Right ventricle myocardium inferior (tissue), 1 donor: ENCODE data around the gene PCYOX1L. TPM values are rescaled to one million over a fixed set of nuclear protein-coding genes. Genes with fewer than 3 reads are reported as not detected.
A peak's percentile ranks its signal among the peaks of the same experiment; 100 is the strongest.

Source experiments
- ATAC-seq: fragments of 200-7000 bp; cut with Tn5 transposase; one replicate; pipeline ENCODE4 v1.9.1; 2020; ENCODE audit warnings: mild to moderate bottlenecking, moderate library complexity
- DNase-seq: peaks from one replicate; pipeline ENCODE4 v3.0.0; 2021; ENCODE audit errors: missing footprints
- intact Hi-C: fragments of 100-400 bp; cut with DNase I; formaldehyde crosslinking; loops from one replicate; pipeline ENCODE4 v1.11.0; 2022
- total RNA-seq: library from RNA; stranded (reverse); fragmentation: NEBNext Ultra II Directional; extraction: Animal tissue kit (Norgen Biotek cat#: 25700); gene quantifications from one replicate; pipeline ENCODE4 v1.2.1, GENCODE V29; 2021
- donor health status: DM: no; HTN: yes; CAD: no; lungs with severe emphysema.

The PCYOX1L gene
- total RNA-seq, 1 donor from 2014 or later: 2.7 TPM

DNA sequence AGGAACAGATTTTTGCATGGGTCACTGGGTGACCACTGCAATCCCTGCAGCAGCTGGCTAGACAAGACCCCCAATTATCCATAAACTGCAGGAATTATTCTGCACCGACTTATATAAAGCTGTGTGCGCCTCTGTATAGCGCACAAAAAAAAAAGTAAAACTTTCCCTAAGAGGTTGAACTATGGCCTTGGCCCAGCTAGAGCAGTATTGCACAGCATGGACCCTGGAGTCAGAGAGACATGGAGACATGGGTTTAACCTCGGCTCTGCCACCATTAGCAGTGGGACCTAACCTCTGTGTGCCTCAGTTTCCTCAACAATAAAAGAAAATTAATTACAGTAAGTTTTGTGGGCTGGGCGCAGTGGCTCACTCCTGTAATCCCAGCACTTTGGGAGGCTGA lies 29.7 kb upstream of the PCYOX1L start:
- DNase-seq (no peak), ATAC-seq (no peak)
- intact Hi-C loops: no loop called here

DNA sequence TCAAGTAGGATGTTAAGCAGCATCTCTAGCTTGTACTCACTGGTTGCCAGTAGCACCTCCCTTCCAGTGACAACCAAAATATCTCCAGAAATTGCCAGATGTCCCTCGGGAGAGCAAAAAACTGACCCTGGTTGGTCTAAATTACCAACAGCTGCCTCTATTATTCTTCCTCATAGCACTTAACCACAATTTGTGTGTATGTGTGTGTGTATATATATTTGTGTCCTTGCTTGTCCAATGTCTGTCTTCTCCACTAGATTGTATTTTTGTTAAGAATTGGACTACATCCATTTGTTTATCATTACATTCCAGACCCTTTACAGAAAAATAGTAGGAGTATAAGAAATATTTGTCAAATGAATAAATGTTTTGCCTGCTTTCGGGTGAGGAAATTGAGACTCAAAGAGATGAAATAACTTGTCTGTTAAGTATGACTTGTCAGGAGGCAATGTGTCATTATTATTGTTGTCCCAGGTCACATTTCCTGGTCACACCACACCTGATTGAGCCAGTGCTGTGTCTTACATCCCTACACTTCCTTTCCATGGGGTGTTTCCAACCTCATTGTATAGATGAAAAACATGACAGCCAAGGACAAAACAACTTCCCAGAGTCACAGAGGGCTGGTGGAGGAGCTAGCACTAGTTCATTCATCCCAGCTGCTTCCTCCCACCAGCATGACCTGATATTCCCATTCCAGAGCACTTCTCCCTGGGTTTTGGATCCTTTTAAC lies 24.0 kb upstream of the PCYOX1L start:
- ATAC-seq: no peak
- intact Hi-C loops: no loop called here
- DNase-seq: no peak

DNA sequence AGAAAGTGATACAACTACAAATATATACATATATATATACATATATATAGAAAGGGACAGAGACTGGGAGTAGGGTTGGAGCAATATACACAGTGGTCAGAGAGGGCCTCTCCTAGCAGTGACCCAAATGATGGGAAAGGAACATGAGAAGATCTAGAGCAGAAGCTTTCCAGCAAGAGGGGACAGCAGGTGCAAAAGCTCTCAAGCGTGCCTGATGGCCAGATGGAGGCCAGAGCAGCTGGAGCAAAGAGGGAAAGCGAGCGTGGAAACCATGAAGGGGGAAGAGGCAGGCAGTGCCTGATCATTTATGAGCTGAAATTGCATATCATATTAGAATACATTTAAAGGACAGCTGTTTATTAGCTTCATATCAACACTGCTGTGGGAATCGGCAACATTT lies 20.1 kb upstream of the PCYOX1L start:
- intact Hi-C loops: no loop called here
- DNase-seq (no peak), ATAC-seq (no peak)

DNA sequence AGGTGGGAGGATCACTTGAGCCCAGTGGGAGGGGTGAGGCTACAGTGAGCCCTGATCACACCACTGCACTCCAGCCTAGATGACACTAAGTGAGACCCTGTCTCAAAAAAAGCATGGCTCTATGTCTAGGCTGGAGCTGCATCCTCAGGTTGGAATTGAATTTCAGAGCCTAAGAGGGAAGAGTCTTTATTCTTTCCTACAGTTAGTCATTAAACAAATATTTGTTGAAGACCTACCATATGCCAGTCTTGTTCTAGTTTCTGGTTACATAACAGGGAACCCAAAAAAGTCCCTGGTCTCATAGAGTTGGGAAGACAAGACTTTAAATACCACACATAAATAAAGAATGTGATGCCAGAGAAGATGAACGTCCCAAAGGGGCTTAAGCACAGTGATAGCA lies 19.5 kb upstream of the PCYOX1L start:
- DNase-seq (no peak), ATAC-seq (no peak)
- intact Hi-C loops: no loop called here

DNA sequence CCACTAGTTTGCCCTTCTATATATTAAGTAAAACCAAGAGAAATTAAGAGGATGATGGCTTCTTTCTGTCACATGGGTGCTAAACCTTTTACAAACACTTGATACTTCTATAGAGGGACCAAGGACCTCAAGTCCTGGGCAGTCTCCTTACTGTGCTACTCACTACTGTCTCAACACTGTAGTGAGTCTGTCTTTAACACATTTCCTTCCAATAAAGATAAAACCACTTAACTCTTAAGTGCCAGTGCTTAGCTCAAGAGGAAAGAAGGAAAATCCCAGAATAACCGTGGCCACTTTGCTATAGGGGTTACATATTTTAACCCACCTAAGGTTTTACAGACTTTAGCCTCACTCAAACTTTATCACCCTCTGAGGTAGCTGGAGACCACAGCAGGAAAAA lies 16.9 kb upstream of the PCYOX1L start:
- no peak for ATAC-seq
- intact Hi-C loops: no loop called here
- DNase-seq: no peak

DNA sequence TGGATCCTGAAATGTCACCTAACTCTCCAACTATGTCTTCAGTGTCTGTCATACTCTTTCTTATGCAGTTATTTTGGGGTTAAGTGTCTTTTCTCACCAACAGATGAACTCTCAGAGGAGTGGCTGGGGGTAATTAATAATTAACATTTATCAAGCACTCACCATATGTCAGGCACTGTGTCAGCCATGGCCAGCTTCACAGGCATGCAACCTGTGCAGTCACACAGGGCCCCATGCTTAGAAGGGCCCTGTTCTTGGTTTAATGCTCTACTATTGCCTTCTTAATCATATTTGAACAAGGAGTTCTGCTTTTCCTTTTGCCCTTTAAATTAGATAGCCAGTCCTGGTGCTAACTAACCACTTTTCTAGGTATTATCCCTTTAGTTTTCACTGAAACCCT lies 16.0 kb upstream of the PCYOX1L start:
- no peak for DNase-seq
- no peak for ATAC-seq
- intact Hi-C loops: no loop called here

DNA sequence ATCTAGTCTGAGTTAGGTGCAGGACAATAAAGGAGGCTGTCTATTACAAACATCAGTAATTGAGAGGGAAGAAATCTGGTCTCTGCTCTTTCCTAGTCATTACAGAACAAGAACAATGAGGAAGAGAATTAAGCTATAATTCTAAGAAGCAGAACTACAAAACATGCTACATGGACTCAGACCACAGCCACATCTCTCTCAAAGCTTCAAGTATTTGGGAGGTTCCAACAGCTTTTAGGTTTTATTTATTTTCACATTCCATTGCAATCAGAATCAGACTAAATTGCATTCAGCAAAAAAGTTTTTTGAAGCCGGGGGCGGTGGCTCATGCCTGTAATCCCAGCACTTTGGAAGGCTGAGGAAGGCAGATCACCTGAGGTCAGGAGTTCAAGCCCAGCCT lies 13.7 kb upstream of the PCYOX1L start:
- no peak for ATAC-seq
- intact Hi-C loops: no loop called here
- no peak for DNase-seq

DNA sequence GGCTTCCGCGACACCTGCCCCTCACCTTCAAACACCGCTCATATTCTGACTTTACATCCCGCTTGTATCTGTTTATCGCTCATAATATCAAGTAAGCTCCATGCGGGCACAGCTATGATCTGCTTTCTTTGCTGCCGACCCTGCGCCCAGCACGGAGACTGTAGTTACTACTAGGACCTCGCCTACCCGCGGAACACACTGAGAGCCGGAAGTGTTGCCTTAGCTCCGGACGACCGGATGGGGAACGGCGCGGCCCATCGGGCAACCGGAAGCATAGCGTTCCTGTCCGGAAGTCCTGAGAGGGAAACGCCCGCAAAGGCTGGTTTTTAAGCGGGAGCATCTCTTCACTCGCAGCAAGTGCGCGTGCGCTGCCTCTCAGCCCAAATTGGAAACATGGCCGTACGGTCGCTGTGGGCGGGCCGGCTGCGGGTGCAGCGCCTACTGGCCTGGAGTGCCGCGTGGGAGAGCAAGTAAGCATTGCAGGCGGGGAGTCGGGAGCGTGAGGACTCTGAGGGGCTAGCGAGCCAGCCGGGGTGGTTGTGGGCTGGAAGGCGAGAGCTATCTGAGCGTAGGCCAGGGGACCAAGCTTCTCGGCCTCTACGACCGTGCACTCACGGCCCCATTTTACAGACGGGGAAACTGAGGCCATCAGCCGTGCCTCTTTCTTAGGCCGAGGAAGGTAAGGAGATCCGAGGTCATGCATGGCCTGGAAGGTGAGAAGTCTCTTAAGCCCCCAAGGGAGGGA lies 12.5 kb upstream of the PCYOX1L start, which contains the start of gene GRPEL2:
Gene GRPEL2 (plus strand): TSS at position 353 of the 745 bp plus-strand sequence. CDS start 41 bp downstream, at position 394.
- peak; percentile 98 for DNase-seq
- ATAC-seq: peak; percentile 98
- intact Hi-C loops: loop anchor here (5.0 kb wide), 1 partner anchor 43 kb away; no protein-coding TSS in a partner anchor

DNA sequence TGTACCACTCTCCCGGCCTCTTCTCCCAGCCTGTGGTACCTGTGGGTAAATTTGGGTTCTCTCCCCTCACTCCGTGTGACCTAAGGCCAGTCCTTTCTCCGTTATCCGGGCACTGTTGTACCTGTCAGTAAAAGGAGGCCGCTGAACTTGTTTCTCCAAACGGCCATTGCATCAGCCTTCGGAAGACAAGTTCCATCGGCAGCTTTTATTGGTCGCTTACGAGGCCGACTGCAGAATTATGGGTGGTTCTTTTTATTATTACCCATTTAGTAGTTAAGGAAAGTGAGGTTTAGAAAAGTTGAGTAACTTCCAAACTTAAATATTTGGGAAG lies 12.0 kb upstream of the PCYOX1L start:
- no peak for DNase-seq
- intact Hi-C loops: loop anchor here (5.0 kb wide), 1 partner anchor 44 kb away; no protein-coding TSS in a partner anchor
- no peak for ATAC-seq

DNA sequence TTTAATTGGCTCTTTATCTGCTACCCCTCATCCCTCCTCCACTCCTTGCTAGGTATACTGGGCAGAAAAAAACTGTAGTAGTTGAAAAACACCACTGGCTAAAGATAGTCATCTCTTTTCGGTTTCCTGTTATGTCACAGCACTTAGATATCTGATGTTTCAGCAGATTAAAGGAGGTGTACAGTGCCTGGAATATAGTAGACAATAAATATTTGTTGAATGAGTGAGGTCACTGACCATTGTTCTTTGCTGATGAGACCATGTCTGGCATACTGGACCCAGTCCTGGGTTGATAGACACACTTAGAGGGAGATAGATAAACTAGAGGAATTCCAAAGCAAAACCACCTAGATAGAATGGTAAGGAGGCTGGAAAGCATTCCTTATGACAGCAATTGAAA lies 9.3 kb upstream of the PCYOX1L start:
- DNase-seq: no peak
- intact Hi-C loops: loop anchor here (5.0 kb wide), 1 partner anchor 46 kb away; no protein-coding TSS in a partner anchor
- ATAC-seq: no peak

DNA sequence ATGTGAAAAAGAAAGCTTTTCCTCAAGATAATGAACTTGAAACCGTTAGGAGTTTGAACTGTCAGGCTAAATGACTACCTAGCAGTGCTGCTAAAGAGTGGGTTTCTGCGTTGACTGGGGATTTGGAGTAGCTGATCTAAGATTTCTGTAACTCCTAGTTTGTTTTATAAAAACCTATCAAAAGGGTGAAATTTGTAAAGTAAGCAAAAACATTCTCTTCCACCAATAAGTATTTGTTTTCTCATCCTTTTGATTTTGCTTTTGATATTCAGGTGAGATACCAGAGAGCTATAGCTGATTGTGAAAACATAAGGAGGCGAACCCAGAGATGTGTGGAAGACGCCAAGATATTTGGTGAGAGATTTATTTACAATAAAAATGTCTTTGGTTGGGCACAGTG lies 8.5 kb upstream of the PCYOX1L start:
- DNase-seq (no peak), ATAC-seq (no peak)
- intact Hi-C loops: loop anchor here (5.0 kb wide), 1 partner anchor 47 kb away; no protein-coding TSS in a partner anchor

DNA sequence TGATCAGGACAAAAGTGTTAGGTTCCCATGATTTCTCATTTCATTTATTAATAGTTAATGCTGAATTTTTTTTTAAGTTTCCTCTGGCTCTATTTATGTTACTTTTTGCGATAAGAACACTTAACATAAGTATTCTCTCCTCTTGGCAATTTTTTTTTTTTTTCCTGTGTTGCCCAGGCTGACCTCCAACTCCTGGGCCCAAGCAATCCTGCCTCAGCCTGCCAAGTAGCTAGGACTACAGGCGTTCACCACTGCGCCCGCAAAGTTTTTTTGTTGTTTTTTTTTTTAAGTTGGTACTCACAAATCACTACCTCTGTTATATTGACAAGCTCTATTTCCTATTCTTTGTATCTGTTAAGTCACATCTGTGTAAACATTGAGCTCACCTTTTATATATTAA lies 5.7 kb upstream of the PCYOX1L start:
- intact Hi-C loops: no loop called here
- DNase-seq (no peak), ATAC-seq (peak; percentile 45)

DNA sequence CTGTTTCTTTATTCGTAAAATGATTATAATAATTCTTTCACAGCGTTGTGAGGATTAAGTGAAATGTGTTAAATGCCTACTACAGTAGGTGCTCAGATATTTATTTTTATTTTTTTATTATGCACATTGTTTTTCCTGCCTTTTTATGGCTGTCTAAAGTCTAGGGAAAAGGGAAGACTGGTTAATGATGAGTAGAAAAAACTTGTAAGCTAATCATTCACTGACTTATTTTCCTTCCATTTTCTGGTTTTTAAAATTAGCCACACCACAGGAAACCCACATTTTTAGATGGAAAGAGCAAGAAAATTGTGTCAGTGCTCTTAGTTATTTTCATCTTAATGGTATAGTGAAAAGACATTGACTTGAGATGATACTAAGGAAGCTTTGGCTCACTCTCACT lies 3.9 kb upstream of the PCYOX1L start:
- ATAC-seq (no peak), DNase-seq (no peak)
- intact Hi-C loops: no loop called here

DNA sequence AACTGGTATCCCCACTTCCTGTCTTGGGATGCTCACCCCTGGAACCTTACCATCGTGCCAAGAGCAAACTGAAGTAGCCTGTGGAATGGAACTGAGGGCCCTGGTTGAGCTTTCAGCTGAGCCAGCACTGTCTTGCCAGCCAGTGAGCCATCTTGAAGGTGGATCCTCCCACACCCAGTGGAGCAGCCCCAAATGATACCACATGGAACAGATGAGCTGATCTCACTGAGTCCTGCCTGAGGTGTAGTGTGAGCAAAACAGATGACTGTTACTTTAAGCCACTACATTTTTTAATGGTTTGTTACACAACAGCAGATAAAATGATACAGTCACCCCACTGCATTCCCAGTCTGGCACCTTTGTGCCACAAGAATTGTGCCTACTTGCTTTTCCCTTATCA lies 2.2 kb upstream of the PCYOX1L start:
- DNase-seq: no peak
- intact Hi-C loops: no loop called here
- ATAC-seq: no peak

DNA sequence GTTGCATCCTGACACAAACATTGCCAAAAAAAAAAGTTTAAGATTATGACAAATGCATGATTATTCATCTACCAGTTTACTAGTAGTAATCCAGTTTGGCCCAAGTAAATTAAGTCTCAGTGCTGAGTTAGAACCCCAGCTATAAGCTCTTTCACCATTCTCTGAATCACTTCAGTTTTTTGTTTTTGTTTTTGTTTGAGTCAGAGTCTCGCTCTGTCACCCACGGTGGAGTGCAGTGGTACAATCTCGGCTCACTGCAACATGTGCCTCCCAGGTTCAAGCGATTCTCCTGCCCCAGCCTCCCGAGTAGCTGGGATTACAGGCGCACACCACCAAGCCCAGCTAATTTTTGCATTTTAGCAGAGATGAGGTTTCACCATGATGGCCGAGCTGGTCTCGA lies 1.5 kb upstream of the PCYOX1L start:
- ATAC-seq (no peak), DNase-seq (no peak)
- intact Hi-C loops: no loop called here

DNA sequence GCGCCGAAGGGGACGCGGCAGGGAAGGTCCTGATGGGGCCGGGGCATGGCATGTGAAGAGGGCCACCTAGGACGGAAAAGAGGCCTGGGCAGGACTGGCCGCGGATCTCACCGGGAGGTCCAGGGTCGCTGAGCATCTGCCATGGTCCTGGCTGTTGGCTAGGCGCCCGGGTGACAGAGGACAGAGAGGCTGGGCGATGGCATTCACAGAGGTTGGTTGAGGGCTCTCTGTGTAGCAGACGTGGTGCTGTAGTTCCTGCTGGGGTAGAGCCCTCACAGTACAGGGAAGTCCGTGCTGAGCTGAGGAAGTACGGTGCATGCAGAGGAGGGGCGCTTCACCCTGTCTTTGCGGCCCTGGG lies 427 bp downstream of the PCYOX1L start:
- intact Hi-C loops: no loop called here
- peak; percentile 49 for ATAC-seq
- peak; percentile 75 for DNase-seq

DNA sequence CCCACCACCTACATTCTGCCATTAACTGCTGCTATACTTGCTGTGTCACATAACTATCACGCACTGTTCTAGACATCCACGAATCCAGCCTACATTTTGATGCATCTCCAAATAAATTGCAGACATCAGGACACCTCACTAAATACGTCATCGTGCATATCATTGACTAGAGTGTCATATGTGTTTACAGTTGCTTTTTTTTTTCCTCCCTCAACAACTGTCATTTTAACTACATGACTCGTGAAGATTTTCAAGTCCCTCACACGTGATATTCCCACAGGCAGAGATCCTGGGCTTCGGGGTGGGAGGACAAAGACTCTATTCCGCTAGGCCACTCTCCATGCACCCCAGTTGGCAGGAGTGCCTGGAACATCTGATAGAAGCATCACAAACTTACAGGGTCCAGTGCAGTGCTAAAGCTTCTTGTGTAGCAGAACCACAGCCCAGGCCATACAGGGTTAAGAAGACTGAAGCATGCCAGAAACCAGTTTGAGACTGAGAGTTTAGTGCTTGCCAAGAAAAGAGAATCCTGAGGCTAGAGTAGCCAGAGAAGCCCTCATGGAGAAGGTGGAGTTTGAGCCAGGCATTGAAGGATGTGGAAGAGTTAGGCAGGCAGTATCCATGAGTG lies 1.1 kb downstream of the PCYOX1L start:
- intact Hi-C loops: no loop called here
- DNase-seq (no peak), ATAC-seq (no peak)

DNA sequence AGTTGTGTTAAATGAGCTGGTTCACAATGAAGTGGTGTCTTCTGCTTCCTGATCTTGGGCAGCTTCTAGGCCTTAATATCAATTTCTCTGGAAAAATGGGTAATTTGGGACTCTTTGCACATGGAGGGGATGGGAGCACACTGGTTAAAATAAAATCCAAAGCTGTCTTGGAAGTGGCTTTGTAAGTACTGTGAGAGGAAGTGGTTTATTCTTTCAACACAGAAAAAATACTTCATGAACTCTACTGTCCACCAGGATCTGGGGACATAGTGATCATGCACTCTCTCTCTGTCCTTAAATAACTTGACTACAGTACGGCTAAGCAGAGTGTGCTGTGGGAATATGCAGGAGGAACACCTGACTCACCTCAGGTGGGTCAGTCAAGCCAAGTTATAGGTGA lies 2.4 kb downstream of the PCYOX1L start:
- intact Hi-C loops: no loop called here
- DNase-seq (no peak), ATAC-seq (no peak)

DNA sequence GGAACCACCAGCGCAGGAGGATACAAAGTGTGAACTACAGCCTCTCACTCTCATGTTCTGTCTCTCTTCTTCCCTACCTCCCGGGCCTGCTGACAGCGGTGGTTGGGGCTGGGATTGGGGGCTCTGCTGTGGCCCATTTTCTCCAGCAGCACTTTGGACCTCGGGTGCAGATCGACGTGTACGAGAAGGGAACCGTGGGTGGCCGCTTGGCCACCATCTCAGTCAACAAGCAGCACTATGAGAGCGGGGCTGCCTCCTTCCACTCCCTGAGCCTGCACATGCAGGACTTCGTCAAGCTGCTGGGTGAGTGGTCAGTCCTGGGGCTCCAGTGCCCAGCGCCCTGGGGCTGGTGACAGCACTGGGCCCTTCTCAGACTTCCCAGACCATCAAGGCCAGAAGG lies 4.7 kb downstream of the PCYOX1L start:
- DNase-seq (no peak), ATAC-seq (no peak)
- intact Hi-C loops: no loop called here

DNA sequence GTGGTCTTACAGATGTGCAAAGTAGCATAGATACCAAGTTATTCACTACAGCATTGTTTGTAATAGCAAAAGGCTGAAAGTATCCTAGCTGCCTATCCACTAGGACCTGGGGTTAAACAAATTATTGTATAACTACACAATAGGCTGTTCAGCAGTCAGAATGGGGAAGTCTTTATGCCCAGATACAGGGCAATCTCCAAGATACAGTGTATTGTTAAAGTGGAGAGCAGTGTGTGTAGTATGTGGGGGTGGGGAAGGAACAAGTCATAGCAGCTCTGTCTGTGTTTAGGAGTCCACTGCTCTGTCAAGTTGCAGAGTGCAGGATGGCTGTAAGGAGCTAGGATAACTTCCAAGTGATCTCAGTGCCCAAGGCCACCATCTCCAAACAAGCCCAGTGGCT lies 5.5 kb downstream of the PCYOX1L start:
- ATAC-seq (no peak), DNase-seq (no peak)
- intact Hi-C loops: no loop called here
